ENCODE measurements around the gene PDE11A.

The PDE11A gene

DNA sequence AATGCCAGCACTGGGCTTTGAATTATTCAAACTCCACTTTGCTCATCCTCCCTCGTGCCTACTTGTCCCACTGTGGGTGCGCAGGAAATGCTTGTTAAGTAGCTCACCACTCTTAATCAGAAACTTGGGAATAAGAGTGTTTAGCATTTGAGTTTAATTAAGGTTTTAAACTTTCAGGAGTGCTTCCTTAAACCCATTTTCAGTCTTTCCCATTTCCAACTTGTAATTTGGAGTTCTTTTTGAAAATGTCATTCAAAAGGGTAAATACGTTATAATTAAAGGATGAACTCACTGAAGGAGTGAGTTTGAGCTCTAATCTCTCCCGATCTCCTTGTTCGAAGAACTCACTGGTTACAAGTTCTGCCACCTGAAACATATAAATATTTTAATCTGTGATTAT, 403.4 kb downstream of the PDE11A start:
- no peak for DNase-seq (ENCODE audit: low read depth)

DNA sequence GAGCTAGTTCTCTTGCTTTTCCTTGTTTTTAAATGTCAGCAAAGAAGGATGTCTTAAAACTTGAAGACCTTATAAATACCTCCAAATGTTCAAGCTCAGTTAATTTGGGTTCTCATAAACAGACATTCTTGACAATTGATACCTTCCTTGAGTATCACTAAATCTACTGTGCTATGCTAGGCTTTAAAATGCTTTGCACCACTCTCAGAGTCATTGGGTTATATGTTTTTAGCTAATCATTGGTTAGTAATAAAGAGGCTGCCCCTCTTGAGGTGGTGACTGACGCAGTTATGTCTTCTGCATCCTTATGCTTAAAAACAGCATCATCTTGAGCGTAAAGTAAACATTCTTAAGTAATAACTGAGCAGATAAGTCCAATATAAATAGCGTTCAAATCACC, 404.0 kb downstream of the PDE11A start:
- DNase-seq (ENCODE audit: low read depth) = no peak

- DNase-seq (ENCODE audit: low read depth) = no peak
These were observed 405.0 kb downstream of the PDE11A start for GRCh38 chr2:177667626-177668025.

DNA sequence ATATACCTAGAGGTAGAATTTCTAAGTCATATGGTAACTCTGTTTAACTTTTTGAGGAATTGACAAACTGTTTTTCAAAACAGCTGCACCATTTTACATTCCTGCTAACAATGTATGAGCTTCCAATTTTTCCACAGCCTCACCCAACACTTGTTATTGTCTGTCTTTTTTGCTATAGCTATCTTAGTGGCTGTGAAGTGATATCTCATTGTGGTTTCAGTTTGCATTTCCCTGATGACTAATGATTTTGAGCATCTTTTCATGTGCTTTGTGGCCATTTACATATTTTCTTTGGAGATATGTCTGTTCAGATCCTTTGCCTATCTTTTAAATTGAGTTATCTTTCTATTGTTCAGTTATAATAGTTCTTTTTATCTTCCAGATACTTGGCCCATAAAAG, 406.2 kb downstream of the PDE11A start:
- DNase-seq (ENCODE audit: low read depth) = no peak

DNA sequence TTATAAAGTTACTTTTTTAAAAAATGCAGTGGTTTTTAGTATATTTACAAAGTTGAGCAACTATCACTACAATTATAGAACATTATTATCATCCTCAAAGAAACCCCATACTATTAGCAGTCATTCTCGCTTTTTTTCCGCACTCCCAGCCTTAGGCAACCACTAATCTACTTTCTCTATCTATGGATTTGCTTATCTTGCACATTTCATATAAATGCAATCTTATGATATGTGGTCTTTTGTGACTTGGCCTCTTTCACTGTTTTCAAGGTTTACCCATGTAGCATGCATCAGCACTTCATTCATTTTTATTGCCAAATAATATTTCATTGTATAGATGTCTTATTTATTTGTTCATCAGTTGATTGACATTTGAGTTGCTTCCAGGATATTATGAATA, 406.6 kb downstream of the PDE11A start:
- no peak for DNase-seq (ENCODE audit: low read depth)

GRCh38 chr2:177665328-177665727, 407.2 kb downstream of the PDE11A start:
- DNase-seq (ENCODE audit: low read depth) = no peak

DNA sequence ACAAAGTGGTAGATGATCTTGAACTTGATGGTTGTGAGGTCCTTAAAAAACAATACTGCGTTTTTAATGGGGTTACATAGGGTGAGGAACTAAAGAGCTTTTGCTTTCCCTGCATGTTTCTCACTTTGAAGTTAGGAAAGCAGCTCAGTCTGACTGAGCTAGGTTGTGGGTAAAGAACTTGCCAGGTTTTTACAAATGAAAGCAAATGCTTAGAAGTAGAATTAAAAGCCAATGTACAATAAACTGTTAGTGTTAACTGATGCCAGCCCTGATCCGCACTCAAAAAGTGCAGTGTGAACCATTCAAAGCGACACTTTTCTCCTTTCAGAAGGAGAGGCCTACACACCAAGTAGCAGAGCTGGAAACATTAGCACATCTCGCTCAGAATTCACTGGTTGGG, 409.7 kb downstream of the PDE11A start:
- no peak for DNase-seq (ENCODE audit: low read depth)

GRCh38 chr2:177660742-177661141, 411.8 kb downstream of the PDE11A start:
- DNase-seq (ENCODE audit: low read depth) = no peak

DNA sequence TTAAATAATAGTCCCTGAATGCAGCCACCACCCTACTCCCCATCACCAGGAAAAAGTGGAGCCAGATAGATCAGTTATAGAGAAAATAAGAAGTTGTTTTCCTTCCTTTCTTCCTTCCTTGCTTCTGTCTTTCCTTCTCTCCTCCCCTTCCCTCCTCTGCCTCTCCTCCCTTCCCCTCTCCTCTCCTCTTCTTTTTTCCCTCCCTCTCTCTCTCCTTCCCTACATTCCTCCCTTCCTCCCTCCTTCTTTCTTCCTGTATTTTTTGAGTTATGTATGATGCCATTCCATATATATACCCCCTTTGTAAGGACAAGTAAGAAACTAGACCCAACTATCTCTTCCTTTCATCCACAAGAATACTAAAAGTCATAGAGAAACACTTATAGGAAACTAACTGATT, 414.3 kb downstream of the PDE11A start:
- DNase-seq (ENCODE audit: low read depth) = no peak

DNA sequence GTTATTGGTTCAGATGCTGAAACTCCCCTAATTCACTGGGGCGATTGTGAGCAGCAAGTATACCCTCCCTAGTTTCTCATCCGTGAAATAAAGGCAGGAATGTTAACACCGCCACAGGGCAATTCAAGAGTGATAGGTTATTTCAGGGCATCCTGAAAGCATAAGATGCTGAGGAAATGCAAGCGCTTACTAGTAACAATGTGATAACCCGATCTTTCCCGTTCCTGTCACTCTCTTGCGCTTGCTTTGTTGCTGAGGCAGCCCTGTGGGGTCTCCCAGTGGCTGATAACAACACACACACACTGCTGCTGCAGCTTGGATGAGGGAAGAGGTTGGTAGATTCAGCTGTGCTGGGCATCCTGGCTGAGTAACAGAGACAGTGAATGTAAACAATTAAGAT, 420.7 kb downstream of the PDE11A start:
- DNase-seq (ENCODE audit: low read depth) = no peak

- no peak for DNase-seq (ENCODE audit: low read depth)
These were observed 422.7 kb downstream of the PDE11A start for GRCh38 chr2:177649568-177650518.

DNA sequence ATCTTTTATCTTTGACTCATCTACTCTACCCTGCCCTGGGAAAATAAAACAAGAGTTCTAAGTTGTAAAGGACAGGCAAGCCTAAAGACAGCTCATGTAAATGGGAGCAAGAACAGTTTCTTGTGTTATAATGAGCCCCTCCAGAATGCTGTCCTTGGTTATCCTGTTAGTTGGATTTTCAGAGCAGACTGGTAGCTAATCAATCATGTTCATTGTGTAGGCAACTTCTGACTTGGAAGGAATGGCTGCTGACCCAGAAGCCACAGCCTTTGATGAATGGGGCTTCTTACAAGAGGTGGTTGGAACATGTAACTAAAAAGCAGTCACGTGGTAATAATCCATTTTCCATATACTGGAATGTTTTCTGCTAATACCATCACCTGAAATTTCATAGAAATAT, 425.8 kb downstream of the PDE11A start:
- no peak for DNase-seq (ENCODE audit: low read depth)

- DNase-seq (ENCODE audit: low read depth) = no peak
These were observed 426.3 kb downstream of the PDE11A start for GRCh38 chr2:177646241-177646640.

- DNase-seq (ENCODE audit: low read depth) = no peak
These were observed 431.2 kb downstream of the PDE11A start for GRCh38 chr2:177641331-177641730.

DNA sequence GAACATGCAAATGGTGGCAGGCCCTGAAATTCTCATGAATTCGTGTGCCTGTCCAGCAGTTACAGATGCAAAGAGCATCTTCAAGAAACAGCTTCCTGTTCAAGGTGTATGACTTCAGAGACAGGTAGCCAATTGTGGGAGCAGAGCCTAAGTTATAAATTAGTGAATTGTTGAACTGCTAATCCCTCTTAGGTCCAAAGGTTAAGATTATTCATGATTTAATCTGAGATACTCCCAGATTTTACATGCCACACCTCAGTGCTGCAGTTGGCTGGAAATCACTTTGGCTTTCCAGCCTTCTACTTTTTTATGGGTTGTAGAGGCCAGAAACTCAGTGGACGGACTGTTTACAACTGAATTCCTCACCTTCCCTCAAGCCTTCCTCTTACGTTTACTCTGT, 432.2 kb downstream of the PDE11A start:
- DNase-seq (ENCODE audit: low read depth) = no peak

DNA sequence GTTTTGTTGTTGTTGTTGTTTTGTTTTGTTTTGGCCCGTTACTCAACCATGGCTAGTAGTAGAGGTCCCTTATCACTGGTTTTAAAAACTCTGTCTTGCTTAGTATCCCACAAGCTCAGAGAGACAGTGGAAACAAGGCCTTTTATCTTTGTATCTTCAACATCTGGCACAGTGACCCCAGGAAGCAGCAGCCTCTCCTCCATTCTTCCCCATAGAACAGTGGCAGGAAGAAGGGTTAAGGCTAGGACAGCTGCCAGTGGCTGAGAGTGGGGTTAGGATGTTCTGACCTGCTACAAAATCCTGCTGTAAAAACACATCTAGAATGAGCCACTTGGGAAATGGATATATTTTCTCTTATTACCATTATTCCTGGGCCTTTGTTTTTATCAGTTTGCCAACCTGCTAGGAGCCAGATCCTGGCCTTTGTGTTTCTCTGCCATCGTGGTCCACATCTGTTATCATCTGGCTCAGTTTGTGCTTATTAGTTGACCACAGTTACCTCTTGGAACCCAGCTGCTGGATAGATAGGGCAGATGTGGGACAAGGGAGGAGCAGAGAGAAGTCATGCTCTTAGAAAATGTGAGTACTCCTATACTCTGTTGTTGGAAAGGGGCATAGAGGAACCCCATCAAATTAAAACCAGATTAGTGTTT, 433.2 kb downstream of the PDE11A start:
- DNase-seq (ENCODE audit: low read depth) = no peak

GRCh38 chr2:177638507-177638906, 434.1 kb downstream of the PDE11A start:
- DNase-seq (ENCODE audit: low read depth) = no peak

GRCh38 chr2:177636672-177637071, 435.9 kb downstream of the PDE11A start:
- no peak for DNase-seq (ENCODE audit: low read depth)

DNA sequence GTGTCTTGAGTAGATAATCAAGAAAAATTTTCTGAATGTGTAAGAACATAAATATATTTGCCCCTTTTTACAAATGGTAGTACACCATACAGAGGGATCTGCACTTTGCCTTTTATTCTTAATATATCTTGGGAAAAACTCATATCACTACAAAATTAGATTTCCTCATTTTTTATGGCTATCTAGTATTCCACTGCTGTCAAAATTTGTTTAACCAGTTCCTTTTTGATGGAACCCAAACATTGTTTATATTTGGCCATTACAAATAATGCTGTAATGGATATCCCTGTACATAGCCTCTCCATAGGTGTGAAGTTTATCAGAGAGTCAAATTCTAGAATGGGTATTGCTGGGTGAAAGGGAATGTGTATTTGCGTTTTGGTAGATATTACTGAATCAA, 436.9 kb downstream of the PDE11A start:
- no peak for DNase-seq (ENCODE audit: low read depth)

DNA sequence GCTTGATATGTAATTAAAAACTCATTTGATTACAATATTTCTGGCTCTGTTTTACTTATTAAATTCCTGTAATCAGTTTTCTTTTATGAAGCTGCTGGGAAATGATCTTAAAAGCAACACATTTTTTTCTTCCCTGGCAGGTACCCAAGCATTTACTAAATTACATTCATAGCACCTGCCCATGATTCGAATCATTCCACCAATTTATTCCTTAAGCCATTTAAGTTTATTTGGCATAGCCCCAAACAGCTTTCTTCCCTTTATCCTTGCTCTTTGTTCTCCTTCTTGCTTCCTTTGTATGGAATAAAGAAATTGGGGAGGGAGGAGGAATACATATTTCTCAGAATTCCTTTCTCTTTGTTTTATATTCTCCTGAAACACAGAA, 438.7 kb downstream of the PDE11A start:
- DNase-seq (ENCODE audit: low read depth) = no peak

GRCh38 chr2:177633111-177633510, 439.5 kb downstream of the PDE11A start:
- no peak for DNase-seq (ENCODE audit: low read depth)

DNA sequence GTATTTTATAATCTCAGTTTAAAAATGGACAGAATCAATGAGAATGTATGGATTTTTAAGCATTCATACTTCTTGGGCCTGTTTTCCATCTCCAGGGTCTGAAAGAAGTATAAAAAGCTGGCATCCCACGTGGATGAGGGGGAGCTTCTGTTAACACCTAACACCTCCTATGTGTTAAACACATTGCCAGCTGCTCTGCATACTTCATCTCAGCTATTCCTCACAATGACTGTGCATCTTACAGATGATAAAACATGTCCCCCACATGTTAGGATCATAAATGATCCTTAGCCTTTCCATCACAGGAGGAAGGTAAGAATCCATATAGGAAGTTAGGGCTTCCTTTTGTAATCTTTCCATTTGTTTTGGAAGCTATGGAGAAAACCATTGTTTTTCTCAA, 440.9 kb downstream of the PDE11A start:
- no peak for DNase-seq (ENCODE audit: low read depth)

- no peak for DNase-seq (ENCODE audit: low read depth)
These were observed 443.1 kb downstream of the PDE11A start for GRCh38 chr2:177629357-177630024.
